MM.1S (cell line): ENCODE data around the gene SLC48A1.

ENCODE experiments used
- CTCF ChIP-seq: fragments of 300-600 bp; sonication (generic); IDR thresholded peaks from 2 replicates; pipeline ENCODE4 v1.5.1; 2016; ENCODE audit warnings: antibody characterized with exemption, low read length, mixed read lengths
- EZH2phosphoT487 ChIP-seq: fragments of 300-600 bp; sonication (generic); IDR thresholded peaks from 2 replicates; pipeline ENCODE4 v1.6.1; 2018; ENCODE audit warnings: antibody characterized with exemption, low read length

DNA sequence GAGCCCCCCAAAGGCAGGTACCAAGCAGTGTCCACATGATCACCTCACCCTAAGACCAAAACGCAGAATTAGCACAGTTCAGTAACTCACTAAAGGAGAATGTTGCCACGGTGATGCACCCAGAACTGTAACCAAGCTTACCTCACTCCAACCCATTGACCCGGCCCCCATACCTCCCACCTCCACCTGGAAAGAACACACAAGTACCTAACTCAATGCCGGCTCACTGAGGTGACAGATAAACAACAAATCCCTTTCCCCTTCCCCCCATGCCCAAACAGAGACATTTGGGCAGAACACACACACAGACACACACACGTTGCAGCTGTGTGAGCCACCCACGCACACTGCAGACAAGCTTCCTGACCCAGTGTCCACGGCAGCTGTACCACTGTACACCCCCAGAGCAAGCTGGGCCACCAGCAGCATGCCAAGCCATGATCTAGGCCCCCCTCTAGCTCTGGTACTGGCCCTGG is 15.6 kb upstream of the SLC48A1 start:
- TF ChIP-seq CTCF (no peak), EZH2phosphoT487 (no peak)
